NCI-H2029 treated with DMSO at 0.1 percent for 48 hours (cell line): ENCODE data around the gene C1orf167.

Experiments
- DNase-seq: peaks from one replicate; lab custom pipeline; 2025; lab: John Stamatoyannopoulos, UW

C1orf167 gene

GRCh38 chr1:11736746-11737639 lies 25.0 kb upstream of the C1orf167 start:
- no peak for DNase-seq

- DNase-seq, result no peak
Observed at GRCh38 chr1:11738096-11738495, 23.9 kb upstream of the C1orf167 start.

GRCh38 chr1:11738783-11739182 lies 23.2 kb upstream of the C1orf167 start:
- DNase-seq, result no peak

- no peak for DNase-seq
Observed at GRCh38 chr1:11740258-11741192, 21.5 kb upstream of the C1orf167 start.

GRCh38 chr1:11741482-11741881 lies 20.5 kb upstream of the C1orf167 start:
- no peak for DNase-seq

- DNase-seq, result no peak
Observed at GRCh38 chr1:11741919-11742558, 20.0 kb upstream of the C1orf167 start.

- DNase-seq, result no peak
Observed at GRCh38 chr1:11744287-11744686, 17.7 kb upstream of the C1orf167 start.

GRCh38 chr1:11746092-11746491 lies 15.9 kb upstream of the C1orf167 start:
- DNase-seq, result no peak

- no peak for DNase-seq
Observed at GRCh38 chr1:11746795-11747487, 15.1 kb upstream of the C1orf167 start.

GRCh38 chr1:11748294-11749202 lies 13.4 kb upstream of the C1orf167 start:
- no peak for DNase-seq

GRCh38 chr1:11749203-11749689 lies 12.7 kb upstream of the C1orf167 start:
- no peak for DNase-seq

GRCh38 chr1:11749996-11750395 lies 12.0 kb upstream of the C1orf167 start:
- DNase-seq, result no peak

GRCh38 chr1:11751087-11751486 lies 10.9 kb upstream of the C1orf167 start:
- no peak for DNase-seq

- no peak for DNase-seq
Observed at GRCh38 chr1:11752359-11753088, 9.5 kb upstream of the C1orf167 start.

- no peak for DNase-seq
Observed at GRCh38 chr1:11753555-11754208, 8.3 kb upstream of the C1orf167 start.

GRCh38 chr1:11757047-11757446 lies 4.9 kb upstream of the C1orf167 start:
- no peak for DNase-seq

- DNase-seq, result no peak
Observed at GRCh38 chr1:11759791-11760190, 2.2 kb upstream of the C1orf167 start.

- no peak for DNase-seq
Observed at GRCh38 chr1:11761285-11761684, 708 bp upstream of the C1orf167 start.

- no peak for DNase-seq
Observed at GRCh38 chr1:11764115-11764514, 2.1 kb downstream of the C1orf167 start.
